Measurements from ENCODE around the gene IRF8. TPM values are rescaled to one million over a fixed set of nuclear protein-coding genes. Genes with fewer than 3 reads are reported as not detected.

Gene IRF8
- total RNA-seq, 1 experiment from 2014 or later, result 0.28 TPM

GRCh38 chr16:85849388-85849787 lies 49.6 kb upstream of the IRF8 start:
- no peaks in the 10 kb centered on the region for H3K9me3 Mint-ChIP-seq
- no peak overlapping the region for H3K27ac Mint-ChIP-seq
- DNase-seq, result no peak
- no peak overlapping the region for H3K23ac ChIP-seq (ENCODE audit: insufficient read length, low read depth, low read length)
- no peak for TF ChIP-seq CTCF (conservative IDR thresholded peaks at IDR 0.05)
- no peaks in the 10 kb centered on the region for H3K4me1 ChIP-seq (ENCODE audit: insufficient read depth, low read length)
- H4K8ac ChIP-seq (replicated peaks; ENCODE audit: insufficient read length, low read depth, low read length), result no peak overlapping the region
- no peak overlapping the region for H2BK12ac ChIP-seq (ENCODE audit: insufficient read length, low read depth, low read length)
- no peak overlapping the region for H3K4me3 Mint-ChIP-seq
- H3K18ac ChIP-seq (ENCODE audit: insufficient read length, low read depth, low read length), result no peak overlapping the region
- no peaks in the 10 kb centered on the region for H3K23me2 ChIP-seq (ENCODE audit: insufficient read length, low read depth, low read length, poor library complexity, severe bottlenecking)
- no peak overlapping the region for H3K14ac ChIP-seq (ENCODE audit: insufficient read depth, low read length)
- no peak overlapping the region for H3T11ph ChIP-seq (ENCODE audit: low read length)
- no peaks in the 10 kb centered on the region for H3K9me3 ChIP-seq (ENCODE audit: control insufficient read depth, low read depth, low read length)
- no peak overlapping the region for H2AK5ac ChIP-seq (ENCODE audit: insufficient read length, low read length)
- peaks cover 8% of the 10 kb centered on the region in 2 experiments; a peak in 3 of 4 replicates for H3K4me1 Mint-ChIP-seq
- H3K4ac ChIP-seq (ENCODE audit: low read depth, low read length), result no peak overlapping the region
- no peaks in the 10 kb centered on the region for H3K79me2 ChIP-seq (ENCODE audit: insufficient read depth, low read length)
- H3K79me1 ChIP-seq (ENCODE audit: insufficient read depth, low read depth, low read length, poor library complexity, severe bottlenecking), result no peaks in the 10 kb centered on the region
- WGBS (ENCODE audit: extremely low coverage, insufficient read length, low lambda C conversion rate), result no CpG with 5 or more reads among the region's 8 CpGs
- no peak overlapping the region for H3K4me2 ChIP-seq (ENCODE audit: insufficient read depth, insufficient read length, low read length)
- H2BK5ac ChIP-seq (ENCODE audit: insufficient read length, low read length), result no peak overlapping the region
- no peak overlapping the region for H4K5ac ChIP-seq (ENCODE audit: insufficient read length, low read depth, low read length)
- H2AFZ ChIP-seq (ENCODE audit: low read length), result no peak overlapping the region
- H4K91ac ChIP-seq (ENCODE audit: insufficient read length, low read depth, low read length), result no peak overlapping the region
- no peak overlapping the region for H2BK20ac ChIP-seq (ENCODE audit: low read depth, low read length, poor library complexity, severe bottlenecking)
- no peaks in the 10 kb centered on the region for H3K27me3 ChIP-seq (ENCODE audit: insufficient read depth, low read length)
- H3K36me3 Mint-ChIP-seq (ENCODE audit: insufficient read depth in 1 of 3, low read depth in 3 of 3), result no peaks in the 10 kb centered on the region
- no peak overlapping the region for H2BK15ac ChIP-seq (ENCODE audit: low read depth, low read length)
- no peak overlapping the region for H3K56ac ChIP-seq (ENCODE audit: insufficient read length, low read depth, low read length)
- no peak overlapping the region for H2BK120ac ChIP-seq (ENCODE audit: low read depth, low read length, poor library complexity, severe bottlenecking)
- no peak overlapping the region for H3K27ac ChIP-seq (ENCODE audit: insufficient read length, low read depth, low read length)
- H4K20me1 ChIP-seq (ENCODE audit: control insufficient read depth, insufficient read depth, insufficient read length), result no peaks in the 10 kb centered on the region
- H3K27me3 Mint-ChIP-seq (ENCODE audit: low read depth), result peaks cover 5% of the 10 kb centered on the region
- no peak overlapping the region for H3K9ac ChIP-seq (ENCODE audit: extremely low read depth, insufficient read length, low read length)

All from H9 (cell line).